H1 (cell line): ENCODE results near the gene IFNL2.

ENCODE experiments used
- YY1 ChIP-seq: IDR thresholded peaks from 2 replicates; pipeline ENCODE4 v1.6.1; 2011; ENCODE audit warnings: low read depth, mild to moderate bottlenecking, low read length
- TF ChIP-seq, protein P1 (sequence below), 3 experiments: IDR thresholded peaks; 1 replicate in 2 of 3; 2 replicates in 1 of 3; pipeline versions ENCODE4 v1.5.1 to v1.6.1; 2011; ENCODE audit warnings: low read length in 3 of 3, mild to moderate bottlenecking in 3 of 3, inconsistent platforms in 2 of 3, low read depth in 1 of 3, moderate library complexity in 1 of 3; ENCODE audit not compliant: insufficient read depth in 1 of 3; ENCODE audit errors: control extremely low read depth in 1 of 3

DNA sequence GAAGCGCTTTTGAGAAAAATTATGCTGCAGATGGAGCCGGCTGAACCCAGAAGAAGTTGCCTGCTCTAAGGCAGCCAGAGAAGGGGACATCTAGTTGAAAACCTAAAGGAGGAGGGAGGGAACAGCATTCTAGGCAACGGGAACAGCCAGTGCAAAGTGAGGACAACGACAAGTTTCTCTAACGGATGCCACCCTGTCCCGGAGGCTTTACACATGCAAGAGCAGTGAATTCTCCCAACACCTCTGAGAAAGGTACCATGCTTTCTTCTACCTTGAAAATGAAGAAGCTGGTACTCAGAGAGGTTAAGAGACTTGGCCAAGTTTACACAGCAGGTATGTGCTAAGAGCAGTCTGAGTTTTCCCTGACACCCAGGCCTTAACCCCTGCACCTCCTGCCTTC, 29.3 kb upstream of the IFNL2 start:
- TF ChIP-seq, protein P1, sequence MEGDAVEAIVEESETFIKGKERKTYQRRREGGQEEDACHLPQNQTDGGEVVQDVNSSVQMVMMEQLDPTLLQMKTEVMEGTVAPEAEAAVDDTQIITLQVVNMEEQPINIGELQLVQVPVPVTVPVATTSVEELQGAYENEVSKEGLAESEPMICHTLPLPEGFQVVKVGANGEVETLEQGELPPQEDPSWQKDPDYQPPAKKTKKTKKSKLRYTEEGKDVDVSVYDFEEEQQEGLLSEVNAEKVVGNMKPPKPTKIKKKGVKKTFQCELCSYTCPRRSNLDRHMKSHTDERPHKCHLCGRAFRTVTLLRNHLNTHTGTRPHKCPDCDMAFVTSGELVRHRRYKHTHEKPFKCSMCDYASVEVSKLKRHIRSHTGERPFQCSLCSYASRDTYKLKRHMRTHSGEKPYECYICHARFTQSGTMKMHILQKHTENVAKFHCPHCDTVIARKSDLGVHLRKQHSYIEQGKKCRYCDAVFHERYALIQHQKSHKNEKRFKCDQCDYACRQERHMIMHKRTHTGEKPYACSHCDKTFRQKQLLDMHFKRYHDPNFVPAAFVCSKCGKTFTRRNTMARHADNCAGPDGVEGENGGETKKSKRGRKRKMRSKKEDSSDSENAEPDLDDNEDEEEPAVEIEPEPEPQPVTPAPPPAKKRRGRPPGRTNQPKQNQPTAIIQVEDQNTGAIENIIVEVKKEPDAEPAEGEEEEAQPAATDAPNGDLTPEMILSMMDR (IDR thresholded peaks at IDR 0.05; ENCODE audit: control extremely low read depth in 1 of 3, insufficient read depth in 1 of 3, low read depth in 1 of 3, low read length in 3 of 3): no peak
- no peak for TF ChIP-seq YY1
